T-helper 1 cell (primary cell): ENCODE measurements around the gene TRMT1.
A peak's percentile ranks its signal among the peaks of the same experiment; 100 is the strongest.

Source experiments
- DNase-seq, 5 donors: peaks; one replicate each; pipeline ENCODE4 v3.0.0-alpha.2; 2012 to 2020

TRMT1 gene

GRCh38 chr19:13069415-13070359, 46.9 kb downstream of the TRMT1 start:
- no peak for DNase-seq

- DNase-seq = no peak
These were observed 48.3 kb downstream of the TRMT1 start for GRCh38 chr19:13068085-13068846.

- no peak for DNase-seq
These were observed 49.4 kb downstream of the TRMT1 start for GRCh38 chr19:13066933-13067807.

- no peak for DNase-seq
These were observed 50.3 kb downstream of the TRMT1 start for GRCh38 chr19:13066226-13066625.

GRCh38 chr19:13064092-13064489, 52.4 kb downstream of the TRMT1 start:
- no peak for DNase-seq

GRCh38 chr19:13063461-13064091, 53.0 kb downstream of the TRMT1 start:
- no peak for DNase-seq

- no peak for DNase-seq
These were observed 54.2 kb downstream of the TRMT1 start for GRCh38 chr19:13062317-13062716.

- DNase-seq = peak; percentile 43 to 70 (median 63)
These were observed 55.3 kb downstream of the TRMT1 start for GRCh38 chr19:13060964-13061927.

- no peak for DNase-seq
These were observed 56.1 kb downstream of the TRMT1 start for GRCh38 chr19:13060233-13060963.

GRCh38 chr19:13058951-13059660, 57.4 kb downstream of the TRMT1 start:
- no peak for DNase-seq

GRCh38 chr19:13057744-13058143, 58.8 kb downstream of the TRMT1 start:
- DNase-seq = no peak

- DNase-seq = no peak
These were observed 59.4 kb downstream of the TRMT1 start for GRCh38 chr19:13057147-13057572.

- DNase-seq = no peak
These were observed 60.4 kb downstream of the TRMT1 start for GRCh38 chr19:13056052-13056660.

GRCh38 chr19:13055213-13056051, 61.1 kb downstream of the TRMT1 start:
- DNase-seq = no peak
